IPS-15b (cell line): ENCODE results near the gene GPSM1.
"Not testable (repeated sequence)": the region's sequence is repeated elsewhere in the genome, so short reads cannot be mapped to it uniquely, and the experiment has no call there.

Experiments
- H3K27me3 ChIP-seq: one replicate; pipeline ENCODE4 v1.6.1; 2013; ENCODE audit warnings: low read length; ENCODE audit not compliant: control insufficient read depth, insufficient read depth
- H3K36me3 ChIP-seq: one replicate; pipeline ENCODE4 v1.6.1; 2013; ENCODE audit warnings: low read length; ENCODE audit not compliant: control insufficient read depth, insufficient read depth
- H3K4me1 ChIP-seq: one replicate; pipeline ENCODE4 v1.6.1; 2013; ENCODE audit warnings: mild to moderate bottlenecking, low read length; ENCODE audit not compliant: control insufficient read depth, insufficient read depth
- H3K4me3 ChIP-seq: one replicate; pipeline ENCODE4 v1.5.1; 2013; ENCODE audit warnings: low read depth, low read length
- H3K9ac ChIP-seq: one replicate; pipeline ENCODE4 v1.6.1; 2013; ENCODE audit warnings: low read depth, mild to moderate bottlenecking, low read length
- H3K9me3 ChIP-seq: one replicate; pipeline ENCODE4 v1.6.1; 2013; ENCODE audit warnings: mild to moderate bottlenecking, low read length; ENCODE audit not compliant: control insufficient read depth, insufficient read depth

GPSM1 gene

DNA sequence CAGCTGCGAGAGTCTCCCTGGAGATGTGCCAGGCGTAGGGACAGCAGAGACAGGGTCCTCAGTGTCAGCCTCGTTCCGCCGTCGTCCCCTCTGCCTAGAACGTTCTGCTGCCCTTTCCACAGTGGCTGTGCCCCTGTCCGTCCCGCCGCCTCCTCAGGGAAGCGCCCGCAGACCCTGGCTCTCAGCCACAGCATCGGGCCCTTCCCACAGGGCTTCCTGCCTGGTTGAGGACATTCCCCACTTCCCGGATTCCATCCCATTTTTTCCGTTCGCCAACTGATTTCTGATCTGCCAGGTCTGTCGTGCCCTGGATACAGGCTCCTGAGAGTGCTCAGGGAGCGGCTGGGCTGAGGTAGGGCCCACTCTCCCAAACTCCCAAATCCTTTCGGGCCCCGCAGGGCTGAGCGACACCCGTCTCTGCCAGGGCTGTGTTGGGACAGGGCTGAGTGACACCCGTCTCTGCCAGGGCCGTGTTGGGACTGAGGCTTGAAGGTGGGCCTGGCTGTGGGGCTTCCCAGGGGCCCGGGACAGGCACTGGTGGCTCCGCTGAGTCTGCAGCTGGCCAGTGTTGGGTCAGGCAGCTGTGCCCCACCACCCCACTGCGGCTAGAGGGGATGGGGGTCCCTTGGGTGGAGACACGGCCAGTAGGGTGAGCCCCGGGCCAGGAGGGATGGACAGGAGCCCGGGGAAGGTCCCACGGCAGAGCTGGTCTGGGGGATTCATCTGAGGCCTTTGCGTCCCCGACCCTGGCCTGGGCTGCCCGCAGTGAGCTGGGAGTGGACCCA is 20.3 kb downstream of the GPSM1 start:
- Histone ChIP-seq H3K4me3 (no peak overlapping the region), H3K9ac (no peak overlapping the region), H3K9me3 (no peaks in the 10 kb centered on the region), H3K27me3 (no peaks in the 10 kb centered on the region), H3K36me3 (peaks cover 6% of the 10 kb centered on the region), H3K4me1 (no peaks in the 10 kb centered on the region)

DNA sequence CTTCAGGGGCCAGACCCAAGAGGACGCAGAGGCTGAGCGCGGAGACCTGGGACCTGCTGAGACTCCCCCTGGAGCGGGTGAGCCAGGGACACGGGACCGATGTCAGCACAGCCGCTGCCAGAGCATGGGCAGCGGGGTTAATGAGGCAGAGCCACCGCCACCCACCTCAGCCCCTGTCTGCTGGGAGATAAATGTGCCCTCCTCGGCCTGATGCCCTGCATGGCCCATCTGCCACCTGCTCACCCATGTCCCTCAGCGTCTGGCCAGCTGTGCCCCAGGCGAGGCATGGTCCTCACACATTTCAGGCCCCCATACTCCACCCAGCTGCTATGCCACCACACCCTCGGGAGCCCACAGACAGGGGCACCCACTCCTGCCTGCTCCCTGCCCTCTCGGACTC is 21.4 kb downstream of the GPSM1 start:
- H3K4me3 ChIP-seq: no peak overlapping the region
- H3K36me3 ChIP-seq: peaks cover 6% of the 10 kb centered on the region
- no peaks in the 10 kb centered on the region for H3K9me3 ChIP-seq
- no peak overlapping the region for H3K9ac ChIP-seq
- no peaks in the 10 kb centered on the region for H3K4me1 ChIP-seq
- H3K27me3 ChIP-seq: no peaks in the 10 kb centered on the region

- H3K9ac ChIP-seq: no peak overlapping the region
- no peaks in the 10 kb centered on the region for H3K9me3 ChIP-seq
- no peak overlapping the region for H3K4me3 ChIP-seq
- peaks cover 3% of the 10 kb centered on the region for H3K36me3 ChIP-seq
- no peaks in the 10 kb centered on the region for H3K27me3 ChIP-seq
- H3K4me1 ChIP-seq: no peaks in the 10 kb centered on the region
Observed at GRCh38 chr9:136349546-136349945, 22.2 kb downstream of the GPSM1 start.

- H3K4me3 ChIP-seq: no peak overlapping the region
- peaks cover 5% of the 10 kb centered on the region for H3K36me3 ChIP-seq
- no peak overlapping the region for H3K9ac ChIP-seq
- H3K27me3 ChIP-seq: no peaks in the 10 kb centered on the region
- no peaks in the 10 kb centered on the region for H3K9me3 ChIP-seq
- no peaks in the 10 kb centered on the region for H3K4me1 ChIP-seq
Observed at GRCh38 chr9:136351252-136351800, 24.0 kb downstream of the GPSM1 start.

- not testable (repeated sequence) for H3K4me3 ChIP-seq, H3K4me1 ChIP-seq, H3K27me3 ChIP-seq, H3K36me3 ChIP-seq, H3K9ac ChIP-seq, H3K9me3 ChIP-seq
Observed at GRCh38 chr9:136351868-136352267, 24.5 kb downstream of the GPSM1 start.

DNA sequence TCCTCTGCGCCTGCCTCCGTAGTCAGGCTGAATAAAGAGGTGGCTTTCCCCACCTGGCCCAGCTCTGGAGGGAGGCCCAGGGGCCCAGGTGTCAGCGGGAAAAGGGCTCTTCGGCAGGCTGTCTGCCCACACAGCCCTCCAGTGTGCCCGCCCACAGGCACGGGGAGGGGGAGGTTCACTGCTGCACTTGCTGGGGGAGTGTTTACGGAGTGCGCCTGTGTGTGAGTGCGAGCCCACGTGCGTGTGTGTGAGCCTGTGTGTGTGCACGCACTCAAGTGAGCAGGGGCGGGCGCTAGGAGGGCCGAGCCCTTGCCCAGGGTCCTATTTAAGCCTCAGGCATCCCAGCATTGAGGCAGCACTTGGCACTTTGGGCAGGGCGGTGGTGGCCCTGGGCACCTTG is 25.3 kb downstream of the GPSM1 start:
- Histone ChIP-seq H3K4me1 (no peaks in the 10 kb centered on the region), H3K9ac (no peak overlapping the region), H3K9me3 (no peaks in the 10 kb centered on the region), H3K4me3 (no peak overlapping the region), H3K27me3 (no peaks in the 10 kb centered on the region), H3K36me3 (peaks cover 16% of the 10 kb centered on the region)

DNA sequence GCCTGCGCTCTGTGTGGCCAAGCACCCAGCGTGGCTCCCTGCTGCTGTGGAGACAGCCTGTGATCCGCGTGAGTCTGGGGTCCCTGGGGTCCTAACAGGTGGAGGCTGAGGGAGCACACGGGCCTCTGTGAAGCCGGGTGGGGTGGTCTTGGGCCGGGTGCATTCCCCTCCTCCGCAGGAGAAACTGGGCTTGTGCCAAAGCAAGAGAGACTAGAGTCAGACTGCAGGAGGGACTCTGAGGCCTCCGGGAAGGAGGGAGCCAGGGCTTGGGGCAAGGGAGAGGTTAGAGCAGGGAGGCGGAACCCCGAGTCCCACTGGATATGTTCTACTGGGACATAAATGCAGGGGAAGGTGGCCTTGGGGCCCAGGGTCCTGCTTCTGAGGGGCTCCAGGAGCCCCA is 25.7 kb downstream of the GPSM1 start:
- Histone ChIP-seq H3K27me3 (no peaks in the 10 kb centered on the region), H3K4me3 (no peak overlapping the region), H3K9ac (no peak overlapping the region), H3K9me3 (no peaks in the 10 kb centered on the region), H3K36me3 (peaks cover 19% of the 10 kb centered on the region), H3K4me1 (no peaks in the 10 kb centered on the region)

DNA sequence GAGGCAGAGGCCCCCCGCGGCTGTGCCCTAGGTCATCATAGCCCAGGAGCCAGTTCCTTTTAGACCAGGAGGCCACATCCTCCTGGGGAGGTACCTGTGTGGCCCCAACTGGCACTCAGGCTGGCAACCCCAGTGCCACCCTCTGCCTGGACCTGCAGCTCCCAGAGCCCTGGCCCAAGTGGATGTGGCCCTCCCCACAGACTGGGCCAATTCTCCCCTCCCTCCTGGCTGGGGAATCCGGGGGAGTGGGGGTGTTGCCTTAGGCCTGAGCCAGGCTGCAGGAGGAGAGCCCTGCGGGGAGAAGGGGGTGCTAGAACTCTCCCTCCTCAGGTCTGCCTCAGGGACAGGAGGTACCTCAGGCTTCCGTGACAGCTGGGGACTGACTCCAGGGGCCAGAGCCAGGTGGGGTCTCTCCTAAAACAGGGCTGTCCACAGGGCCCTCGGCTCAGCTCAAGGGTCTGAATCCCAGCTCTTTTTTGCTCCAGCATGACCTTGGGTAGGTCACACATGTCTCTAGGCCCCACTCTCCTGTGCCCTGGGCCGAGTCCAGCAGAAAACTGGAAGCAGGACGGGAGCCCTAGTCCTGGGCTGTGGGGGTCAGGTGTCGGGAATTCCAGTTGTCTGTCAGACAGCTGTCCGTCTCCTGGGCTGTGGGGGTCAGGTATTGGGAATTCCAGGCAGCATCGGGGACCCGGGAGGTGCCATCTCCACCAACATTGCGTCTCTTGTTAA is 26.6 kb downstream of the GPSM1 start:
- Histone ChIP-seq H3K27me3 (no peaks in the 10 kb centered on the region), H3K4me3 (no peak overlapping the region), H3K9ac (no peak overlapping the region), H3K9me3 (no peaks in the 10 kb centered on the region), H3K36me3 (peaks cover 19% of the 10 kb centered on the region), H3K4me1 (no peaks in the 10 kb centered on the region)

DNA sequence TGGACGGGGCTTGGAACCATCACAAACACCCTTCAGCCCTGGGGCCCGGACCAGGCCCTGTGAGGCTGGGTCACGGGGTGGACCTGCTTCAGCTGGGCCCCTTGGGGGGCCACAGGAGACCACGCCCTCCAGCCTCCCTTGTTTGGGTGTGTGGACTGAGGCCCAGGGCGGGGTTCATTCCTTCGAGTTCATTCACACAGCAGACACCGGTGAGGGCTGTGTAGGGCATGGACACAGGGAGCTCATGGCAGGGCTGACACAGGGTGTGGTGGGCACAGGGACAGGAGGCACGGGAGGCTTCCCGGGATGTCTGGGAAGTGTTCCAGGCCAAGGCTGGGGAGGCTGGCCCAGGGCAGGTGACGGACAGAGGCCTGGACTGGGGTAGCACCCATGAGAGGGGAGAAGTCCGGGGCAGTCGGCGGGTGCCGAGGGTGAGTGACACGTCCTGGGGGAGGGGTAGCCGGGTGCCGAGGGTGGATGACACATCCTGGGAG is 27.3 kb downstream of the GPSM1 start:
- no peaks in the 10 kb centered on the region for H3K27me3 ChIP-seq
- no peak overlapping the region for H3K4me3 ChIP-seq
- H3K4me1 ChIP-seq: no peaks in the 10 kb centered on the region
- no peak overlapping the region for H3K9ac ChIP-seq
- H3K36me3 ChIP-seq: peaks cover 19% of the 10 kb centered on the region
- no peaks in the 10 kb centered on the region for H3K9me3 ChIP-seq

- H3K4me3 ChIP-seq: no peak overlapping the region
Observed at GRCh38 chr9:136355616-136356557, 28.5 kb downstream of the GPSM1 start.

DNA sequence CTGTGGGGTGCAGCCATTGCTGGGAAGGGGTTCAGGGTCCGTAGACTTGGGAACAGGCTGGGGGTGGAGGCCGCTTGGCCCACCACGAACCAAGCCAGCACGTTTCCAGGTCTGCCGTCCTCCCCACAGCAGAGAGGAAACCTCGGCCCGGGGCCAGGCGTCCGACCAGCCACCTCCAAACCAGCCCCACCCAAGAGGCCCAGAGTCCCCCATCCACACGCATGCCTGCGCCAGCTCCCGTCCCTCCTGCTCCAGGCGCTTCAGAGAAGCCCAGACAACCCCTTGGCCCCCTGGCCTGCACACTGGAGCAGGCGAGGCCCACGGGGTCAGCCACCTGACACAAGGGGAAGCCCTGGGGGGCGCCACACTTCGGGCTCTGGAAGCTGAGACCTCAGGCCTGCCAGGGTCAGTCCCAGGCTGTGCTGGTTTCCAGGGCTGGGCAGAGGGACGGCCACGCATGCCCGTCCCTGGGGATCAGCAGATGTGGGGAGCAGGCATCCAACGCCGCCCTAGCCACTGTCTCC is 29.9 kb downstream of the GPSM1 start:
- no peaks in the 10 kb centered on the region for H3K9me3 ChIP-seq
- no peaks in the 10 kb centered on the region for H3K27me3 ChIP-seq
- H3K4me3 ChIP-seq: no peak overlapping the region
- H3K36me3 ChIP-seq: peaks cover 18% of the 10 kb centered on the region
- no peak overlapping the region for H3K9ac ChIP-seq
- H3K4me1 ChIP-seq: no peaks in the 10 kb centered on the region

More at GRCh38 chr9:136355616-136356557, 28.5 kb downstream of the GPSM1 start:
- no peaks in the 10 kb centered on the region for H3K27me3 ChIP-seq
- peaks cover 17% of the 10 kb centered on the region for H3K36me3 ChIP-seq
- no peak overlapping the region for H3K9ac ChIP-seq
- no peaks in the 10 kb centered on the region for H3K9me3 ChIP-seq
- no peaks in the 10 kb centered on the region for H3K4me1 ChIP-seq
